NCI-H1417 (cell line): ENCODE data around the gene PM20D1.
"Not testable (repeated sequence)": the region's sequence is repeated elsewhere in the genome, so short reads cannot be mapped to it uniquely, and the experiment has no call there.

ENCODE experiments used
- DNase-seq, 3 experiments: peaks; one replicate each; lab custom pipeline; 2025; lab: John Stamatoyannopoulos, UW

PM20D1 gene

DNA sequence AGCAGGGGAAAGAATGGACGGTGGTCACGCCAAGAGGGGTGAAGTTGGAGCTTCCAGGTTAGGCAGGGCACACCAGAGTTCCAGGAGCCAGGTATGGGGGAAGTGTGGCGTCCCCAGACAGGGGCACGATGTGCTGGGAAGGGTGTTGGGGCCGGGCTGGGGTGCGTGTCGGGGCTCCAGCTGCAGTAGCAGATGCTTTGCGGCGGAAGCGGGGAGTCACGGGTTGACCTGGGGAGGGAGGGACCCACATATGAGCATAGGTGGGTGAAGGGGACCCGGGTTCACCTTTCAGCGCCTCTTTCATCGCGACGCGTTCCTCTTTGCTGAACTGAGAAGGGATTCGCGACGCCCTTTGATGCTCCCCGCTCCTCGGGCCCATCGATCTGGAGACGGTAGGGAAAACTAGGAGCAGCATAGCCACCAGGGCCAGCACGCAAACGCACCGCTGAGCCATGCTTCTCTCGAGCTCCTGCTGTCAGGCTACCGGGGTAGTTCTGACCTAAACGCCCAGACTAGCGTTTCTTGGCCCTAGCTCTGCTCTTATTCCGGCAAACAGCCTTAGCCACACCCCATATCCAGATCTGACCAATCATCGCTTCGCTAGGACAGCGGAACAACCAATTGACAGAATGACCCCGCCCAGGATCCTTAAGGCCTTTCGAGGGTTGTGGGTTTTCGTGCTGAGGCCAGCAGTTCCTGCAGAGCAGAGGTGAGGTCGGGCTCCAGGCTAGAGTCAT is at the start of gene PM20D1:
Gene PM20D1 (minus strand): TSS at position 514 of the 737 bp plus-strand sequence. CDS start 60 bp downstream, at position 454.
- peak in 2 of 3 experiments; percentile 50 to 79 for DNase-seq

DNA sequence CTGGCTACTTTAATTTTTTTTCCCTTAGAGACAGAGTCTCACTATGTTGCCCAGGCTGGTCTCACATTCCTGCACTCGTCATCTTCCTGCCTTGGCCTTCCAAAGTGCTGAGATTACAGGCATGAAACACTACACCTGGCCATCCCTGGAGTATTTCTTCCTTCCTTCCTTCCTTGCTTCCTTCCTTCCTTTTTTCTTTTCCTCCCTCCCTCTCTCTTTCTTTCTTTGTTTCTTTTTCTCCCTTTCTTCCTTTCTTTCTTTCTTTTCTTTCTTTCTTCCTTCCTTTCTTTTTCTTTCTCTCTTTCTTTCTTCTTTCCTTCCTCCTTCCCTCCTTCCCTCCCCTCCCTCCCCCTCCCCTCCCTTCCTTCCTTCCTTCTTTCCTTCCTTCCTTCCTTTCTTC is 46.4 kb upstream of the PM20D1 start:
- no peak for DNase-seq

GRCh38 chr1:205894119-205894518 is 44.2 kb upstream of the PM20D1 start:
- not testable (repeated sequence) for DNase-seq

DNA sequence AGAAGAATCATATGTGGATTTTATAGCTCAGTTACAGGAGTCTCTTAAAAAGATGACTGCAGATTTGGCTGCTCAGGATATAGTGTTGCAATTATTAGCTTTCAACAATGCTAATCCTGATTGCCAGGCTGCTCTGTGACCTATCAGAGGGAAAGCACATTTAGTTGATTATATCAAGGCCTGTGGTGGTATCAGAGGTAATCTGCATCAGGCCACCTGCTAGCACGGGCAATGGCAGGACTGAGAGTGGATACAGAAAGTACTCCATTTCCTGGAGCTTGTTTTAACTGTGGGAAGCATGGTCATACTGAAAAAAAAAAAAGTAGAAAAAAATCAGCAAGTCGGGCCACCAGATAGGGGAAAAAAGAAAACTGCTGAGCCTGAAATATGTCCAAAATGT is 42.2 kb upstream of the PM20D1 start:
- not testable (repeated sequence) for DNase-seq

DNA sequence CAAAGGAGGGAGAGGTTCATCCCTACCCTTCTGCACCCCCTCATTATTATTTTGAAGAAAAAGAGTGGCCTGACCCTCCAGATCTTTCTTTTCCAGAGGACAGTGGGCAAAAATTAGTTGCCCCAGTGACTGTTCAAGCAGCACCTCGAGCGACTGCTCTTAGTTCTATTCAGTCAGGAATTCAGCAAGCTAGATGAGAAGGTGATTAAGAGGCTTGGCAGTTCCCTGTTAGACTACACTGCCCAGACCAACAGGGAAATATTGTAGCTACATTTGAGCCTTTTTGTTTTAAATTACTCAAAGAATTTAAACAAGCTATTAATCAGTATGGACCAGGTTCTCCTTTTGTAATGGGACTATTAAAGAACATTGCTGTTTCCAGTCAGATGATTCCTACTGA is 41.5 kb upstream of the PM20D1 start:
- not testable (repeated sequence) for DNase-seq

- not testable (repeated sequence) for DNase-seq
These were observed 40.7 kb upstream of the PM20D1 start for GRCh38 chr1:205890631-205891030.

DNA sequence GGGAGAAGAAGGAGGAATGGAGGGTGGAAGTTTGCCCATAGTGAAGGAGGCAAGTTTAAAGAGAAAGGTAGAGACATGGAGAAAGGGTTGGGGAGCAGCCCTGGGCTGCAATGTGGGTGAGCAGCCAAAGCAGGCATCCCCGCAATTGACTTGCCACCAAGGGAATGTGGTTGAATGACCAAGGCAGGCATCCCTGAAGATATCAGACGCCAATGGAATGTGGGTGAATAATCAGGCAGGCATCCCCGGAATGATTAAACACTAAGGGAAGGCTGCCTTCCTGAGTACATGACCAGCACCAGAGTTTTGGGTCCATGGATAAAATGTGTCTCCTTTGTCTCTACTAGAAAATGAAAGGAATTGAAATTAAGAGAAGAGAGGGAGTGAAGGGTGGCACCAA is 39.8 kb upstream of the PM20D1 start:
- not testable (repeated sequence) for DNase-seq

DNA sequence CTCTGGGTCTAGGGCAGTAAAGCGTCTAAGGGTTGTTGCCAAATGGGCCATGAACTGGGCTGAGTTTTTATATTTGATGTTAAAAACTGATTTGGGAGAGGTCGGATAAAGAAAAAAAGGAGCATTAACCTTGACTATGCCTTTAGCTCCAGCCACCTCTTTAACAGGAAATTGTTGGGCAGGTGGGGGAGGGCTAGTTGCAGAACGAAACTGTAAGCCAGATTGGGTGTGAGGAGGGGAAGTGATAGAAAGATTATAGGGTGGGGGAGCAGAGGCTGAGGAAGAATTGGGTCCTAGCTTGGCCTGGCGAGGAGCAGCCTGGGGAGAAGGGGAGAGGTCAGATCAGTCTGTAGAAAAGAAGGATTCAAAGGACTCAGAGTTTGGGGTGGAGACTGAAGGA is 39.1 kb upstream of the PM20D1 start:
- not testable (repeated sequence) for DNase-seq

DNA sequence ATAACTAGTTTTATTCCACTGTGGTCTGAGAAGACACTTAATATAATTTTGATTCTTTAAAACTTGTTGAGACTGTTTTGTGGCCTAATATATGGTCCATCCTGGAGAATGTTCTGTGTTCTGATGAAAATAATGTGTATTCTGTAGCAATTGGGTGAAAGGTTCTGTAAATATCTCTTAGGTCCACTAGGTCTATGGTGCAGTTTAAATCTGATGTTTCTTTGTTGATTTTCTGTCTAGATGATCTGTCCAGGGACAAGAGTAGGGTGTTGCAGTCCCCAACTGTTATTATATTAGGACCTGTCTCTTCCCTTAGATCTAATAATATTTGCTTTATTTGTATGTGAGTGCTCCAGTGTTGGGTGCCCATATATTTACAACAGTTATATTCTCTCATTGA is 33.9 kb upstream of the PM20D1 start:
- DNase-seq, result no peak

DNA sequence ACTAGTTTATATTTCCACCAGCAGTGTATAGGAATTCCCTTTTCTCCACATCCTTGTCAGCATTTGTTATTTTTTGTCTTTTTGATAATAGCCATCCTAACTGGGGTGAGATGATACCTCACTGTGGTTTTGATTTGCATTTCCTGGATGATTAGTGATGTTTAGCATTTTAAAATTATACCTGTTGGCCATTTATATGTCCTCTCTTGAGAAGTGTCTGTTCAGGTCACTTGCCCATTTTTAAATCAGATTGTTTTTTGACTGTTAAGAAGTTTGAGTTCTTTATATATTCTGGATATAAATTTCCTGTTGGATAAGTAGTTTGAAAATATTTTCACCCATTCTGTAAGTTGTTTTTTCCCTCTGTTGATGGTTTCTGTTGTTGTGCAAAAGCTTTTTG is 31.0 kb upstream of the PM20D1 start:
- DNase-seq, result no peak

- DNase-seq, result no peak
These were observed 30.0 kb upstream of the PM20D1 start for GRCh38 chr1:205879974-205880373.

- no peak for DNase-seq
These were observed 28.1 kb upstream of the PM20D1 start for GRCh38 chr1:205878026-205878425.

GRCh38 chr1:205873148-205873547 is 23.2 kb upstream of the PM20D1 start:
- not testable (repeated sequence) for DNase-seq

GRCh38 chr1:205870236-205870635 is 20.3 kb upstream of the PM20D1 start:
- DNase-seq, result no peak

- DNase-seq, result no peak
These were observed 11.6 kb upstream of the PM20D1 start for GRCh38 chr1:205861540-205861939.

DNA sequence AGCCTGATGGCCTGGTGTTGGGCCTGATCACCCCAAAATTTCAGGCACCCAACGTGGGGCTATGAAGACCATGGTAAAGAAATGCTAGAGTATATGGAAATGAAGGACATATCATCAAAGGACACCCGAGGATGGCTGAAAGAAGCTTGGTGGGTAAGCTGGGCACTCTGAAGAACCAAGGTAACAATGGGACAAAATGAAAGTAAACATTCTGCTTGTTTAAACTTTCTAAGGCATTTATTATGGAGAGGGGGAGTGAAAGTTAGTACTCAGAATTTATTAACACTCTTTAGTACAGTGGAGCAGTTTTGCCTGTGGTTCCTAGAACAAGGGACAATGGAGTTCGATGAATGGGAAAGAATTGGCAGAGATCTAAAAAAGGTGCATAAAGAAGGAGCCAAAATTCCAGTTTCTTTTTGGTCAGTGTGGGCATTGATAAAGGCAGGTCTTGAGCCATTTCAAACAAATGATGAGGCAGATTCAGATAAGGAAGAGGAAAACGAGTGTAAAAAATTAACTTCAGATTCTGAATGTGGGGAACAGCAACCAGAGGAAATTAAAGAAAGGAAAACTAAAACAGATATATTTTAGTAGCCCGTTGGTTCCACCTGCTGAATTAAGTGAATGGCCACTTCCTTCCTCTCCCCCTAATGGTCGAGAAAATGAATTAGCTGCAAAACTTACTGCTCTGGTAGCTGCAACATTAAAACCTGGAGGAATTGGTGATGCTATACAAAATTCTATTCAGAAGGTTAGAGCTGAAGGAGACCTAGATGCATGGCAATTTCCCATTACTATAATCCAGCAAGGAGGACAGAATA is 8.4 kb upstream of the PM20D1 start:
- DNase-seq, result no peak

DNA sequence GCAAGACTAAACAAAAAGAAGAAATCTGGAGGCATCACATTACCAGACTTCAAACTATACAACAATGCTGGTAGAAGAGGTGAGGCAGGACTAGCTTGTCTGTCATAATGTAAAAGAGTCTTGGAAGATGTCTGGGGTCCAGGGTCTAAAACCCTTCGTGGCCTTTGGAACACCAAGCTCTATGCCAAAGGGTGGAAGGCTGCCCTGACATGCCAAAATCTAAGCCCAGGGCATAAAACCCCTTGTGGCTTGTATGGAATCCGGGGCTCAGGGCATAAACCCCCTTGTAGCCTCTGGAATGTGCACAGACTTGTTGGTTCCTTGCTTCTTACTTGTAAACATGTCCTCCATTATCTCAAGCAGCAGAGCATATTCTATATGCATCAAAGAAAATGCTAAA is 7.6 kb upstream of the PM20D1 start:
- DNase-seq, result not testable (repeated sequence)

DNA sequence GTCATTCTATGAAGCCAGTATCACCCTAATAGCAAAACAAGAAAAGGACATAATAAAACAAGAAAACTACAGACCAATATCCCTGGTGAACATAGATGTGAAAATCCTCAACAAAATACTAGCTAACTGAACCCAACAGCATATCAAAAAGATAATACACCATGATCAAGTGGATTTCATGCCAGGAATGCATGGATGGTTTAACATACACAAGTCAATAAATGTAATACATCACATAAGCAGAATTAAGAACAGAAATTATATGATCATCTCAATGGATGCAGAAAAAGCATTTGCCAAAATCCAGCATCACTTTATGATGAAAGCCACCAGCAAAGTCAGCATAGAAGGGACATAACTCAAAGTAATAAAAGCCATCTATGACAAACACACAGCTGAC is 6.5 kb upstream of the PM20D1 start:
- DNase-seq, result no peak

DNA sequence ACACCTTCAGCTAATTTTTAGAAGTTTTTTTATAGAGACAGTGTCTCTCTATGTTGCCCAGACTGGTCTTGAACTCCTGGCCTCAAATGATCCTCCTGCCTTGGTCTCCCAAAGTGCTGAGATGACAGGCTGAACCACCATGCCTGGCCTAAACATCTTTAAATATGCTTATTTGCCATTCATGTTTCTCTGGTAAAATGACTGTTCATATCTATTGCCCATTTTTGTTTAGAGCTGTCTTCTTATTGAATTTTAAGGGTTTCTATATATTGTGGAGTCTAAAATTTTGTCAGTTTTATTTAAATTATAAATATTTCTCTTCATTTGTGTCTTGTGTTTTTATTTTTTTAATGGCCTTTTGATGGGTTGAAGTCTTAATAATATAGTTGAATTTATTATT is 3.0 kb upstream of the PM20D1 start:
- DNase-seq, result no peak

- no peak for DNase-seq
These were observed 2.1 kb upstream of the PM20D1 start for GRCh38 chr1:205851993-205852392.

- DNase-seq, result no peak
These were observed 6.7 kb downstream of the PM20D1 start for GRCh38 chr1:205843036-205843859.

GRCh38 chr1:205842229-205842628 is 7.7 kb downstream of the PM20D1 start:
- DNase-seq, result peak in 1 of 3 experiments; percentile 9
